HepG2 (cell line): Measurements from ENCODE around the gene UNC93A. TPM values are rescaled to one million over a fixed set of nuclear protein-coding genes. Genes with fewer than 3 reads are reported as not detected.
A peak's percentile ranks its signal among the peaks of the same experiment; 100 is the strongest.

Experiments
- AHR ChIP-seq: IDR thresholded peaks from 2 replicates; pipeline ENCODE4 v1.6.1; 2018; ENCODE audit warnings: missing genetic modification reagents, missing compliant biosample characterization
- ATF5 ChIP-seq: sonication (generic); formaldehyde crosslinking; IDR thresholded peaks from 2 replicates; pipeline ENCODE4 v1.4.0; 2020; ENCODE audit warnings: mild to moderate bottlenecking, low read depth, missing genetic modification reagents
- ATF6 ChIP-seq: sonication (generic); formaldehyde crosslinking; conservative IDR thresholded peaks from 2 replicates; pipeline ENCODE4 v1.4.0; 2020; ENCODE audit warnings: missing genetic modification reagents
- CBX1 ChIP-seq: IDR thresholded peaks from one replicate; pipeline ENCODE4 v1.6.1; 2016; ENCODE audit warnings: antibody characterized with exemption, low read depth
- CBX5 ChIP-seq: sonication (generic); formaldehyde crosslinking; IDR thresholded peaks from 2 replicates; pipeline ENCODE4 v1.4.0; 2020; ENCODE audit warnings: missing genetic modification reagents, borderline replicate concordance
- GZF1 ChIP-seq: sonication (generic); formaldehyde crosslinking; IDR thresholded peaks from 2 replicates; pipeline ENCODE4 v1.5.1; 2020; ENCODE audit warnings: mild to moderate bottlenecking, missing genetic modification reagents
- HCFC1 ChIP-seq: fragments of 150-350 bp; IDR thresholded peaks from 2 replicates; pipeline ENCODE4 v1.6.1; 2014; ENCODE audit warnings: low read depth, low read length
- HOXA9 ChIP-seq: sonication (generic); formaldehyde crosslinking; IDR thresholded peaks from 2 replicates; pipeline ENCODE4 v1.8.1; 2022; ENCODE audit warnings: missing genetic modification reagents, mild to moderate bottlenecking, moderate library complexity, borderline replicate concordance
- KDM5B ChIP-seq: sonication (generic); formaldehyde crosslinking; IDR thresholded peaks from 2 replicates; pipeline ENCODE4 v1.4.0; 2020; ENCODE audit warnings: missing genetic modification reagents, mild to moderate bottlenecking, borderline replicate concordance
- MED1 ChIP-seq: sonication (generic); formaldehyde crosslinking; IDR thresholded peaks from 2 replicates; pipeline ENCODE4 v1.4.0; 2020; ENCODE audit warnings: missing genetic modification reagents
- NCOA1 ChIP-seq: sonication (generic); formaldehyde crosslinking; IDR thresholded peaks from 2 replicates; pipeline ENCODE4 v1.9.0; 2021; ENCODE audit warnings: missing genetic modification reagents
- NCOA5 ChIP-seq: sonication (generic); formaldehyde crosslinking; IDR thresholded peaks from 2 replicates; pipeline ENCODE4 v1.4.0; 2020; ENCODE audit warnings: missing genetic modification reagents
- ONECUT2 ChIP-seq: sonication (generic); formaldehyde crosslinking; IDR thresholded peaks from 2 replicates; pipeline ENCODE4 v1.4.0; 2020; ENCODE audit warnings: missing genetic modification reagents
- PHF5A ChIP-seq: IDR thresholded peaks from one replicate; pipeline ENCODE4 v1.6.1; 2018; ENCODE audit warnings: low read depth, missing genetic modification reagents; ENCODE audit not compliant: unreplicated experiment
- RBFOX2 ChIP-seq: fragments of 200-400 bp; formaldehyde crosslinking; IDR thresholded peaks from 2 replicates; pipeline ENCODE4 v1.6.1; 2017; ENCODE audit warnings: low read depth, mild to moderate bottlenecking, low read length
- TEAD2 ChIP-seq: sonication (generic); formaldehyde crosslinking; IDR thresholded peaks from 2 replicates; pipeline ENCODE4 v1.9.0; 2021; ENCODE audit warnings: missing genetic modification reagents
- THAP9 ChIP-seq: sonication (generic); formaldehyde crosslinking; IDR thresholded peaks from 2 replicates; pipeline ENCODE4; 2020; ENCODE audit warnings: missing genetic modification reagents, mild to moderate bottlenecking, borderline replicate concordance
- ZFAT ChIP-seq: sonication (generic); formaldehyde crosslinking; conservative IDR thresholded peaks from 2 replicates; pipeline ENCODE4 v1.8.1; 2023; ENCODE audit warnings: missing genetic modification reagents, inconsistent platforms
- ZFP62 ChIP-seq: sonication (generic); formaldehyde crosslinking; IDR thresholded peaks from 2 replicates; pipeline ENCODE4 v1.4.0; 2020; ENCODE audit warnings: missing genetic modification reagents
- ZKSCAN5 ChIP-seq: sonication (generic); formaldehyde crosslinking; IDR thresholded peaks from 2 replicates; pipeline ENCODE4 v1.5.1; 2020; ENCODE audit warnings: mild to moderate bottlenecking, missing genetic modification reagents
- ZNF10 ChIP-seq: sonication (generic); formaldehyde crosslinking; IDR thresholded peaks from 2 replicates; pipeline ENCODE4 v1.4.0; 2020; ENCODE audit warnings: mild to moderate bottlenecking, low read depth, missing genetic modification reagents, borderline replicate concordance
- ZNF326 ChIP-seq: sonication (generic); formaldehyde crosslinking; IDR thresholded peaks from 2 replicates; pipeline ENCODE4 v1.4.0; 2020; ENCODE audit warnings: missing genetic modification reagents, borderline replicate concordance
- ZNF34 ChIP-seq: sonication (generic); formaldehyde crosslinking; IDR thresholded peaks from 2 replicates; pipeline ENCODE4 v1.4.0; 2020; ENCODE audit warnings: mild to moderate bottlenecking, missing genetic modification reagents, borderline replicate concordance
- ZNF367 ChIP-seq: sonication (generic); formaldehyde crosslinking; IDR thresholded peaks from 2 replicates; pipeline ENCODE4 v1.4.0; 2020; ENCODE audit warnings: missing genetic modification reagents, borderline replicate concordance
- ZNF558 ChIP-seq: sonication (generic); formaldehyde crosslinking; IDR thresholded peaks from 2 replicates; pipeline ENCODE4 v1.9.0; 2022; ENCODE audit warnings: mild to moderate bottlenecking, missing genetic modification reagents, borderline replicate concordance
- polyA plus RNA-seq, 8 experiments: library from polyadenylated mRNA; depleted of rRNA in 3 of 8; stranded (reverse) in 7 of 8; unstranded in 1 of 8; fragments of >200 nt; fragmentation: Illumina TruSeq in 4 of 8; extraction: Trizol in 4 of 8; gene quantifications; 2 replicates each; pipeline versions ENCODE4 v1.2.1 to v1.2.3, GENCODE V29; 2011 to 2016; ENCODE audit warnings: low read depth in 4 of 8, missing spikeins in 1 of 8, mixed read lengths in 1 of 8; ENCODE audit not compliant: insufficient read depth in 1 of 8
- total RNA-seq, 5 experiments: library from RNA; depleted of rRNA; stranded (reverse); fragments of >200 nt; fragmentation: Illumina TruSeq; extraction: Trizol; gene quantifications; 2 replicates each; pipeline ENCODE4 v1.2.3, GENCODE V29; 2016; ENCODE audit warnings: low read depth in 1 of 5

Gene UNC93A
- total and polyA plus RNA-seq, 2 of the 13 experiments (the other 11 are each of a cell fraction or from before 2014, with no cell fraction given): 11.0 to 42.7 TPM

- TF ChIP-seq KDM5B (peak; percentile 82; the same call in 1 of the 2 replicates), AHR (peak; percentile 91; the same call in 1 of the 2 replicates), ZKSCAN5 (CRISPR knock-in tag) (peak; percentile 81; the same call in 1 of the 2 replicates), GZF1 (no peak; the same call in 1 of the 2 replicates), RBFOX2 (peak; percentile 91), ATF6 (CRISPR knock-in tag) (0 out of 2 replicates have a peak, but pooled peaks have one; percentile 22), ZNF10 (CRISPR knock-in tag) (no peak), ATF5 (CRISPR knock-in tag) (peak; percentile 97; the same call in 1 of the 2 replicates), ZNF367 (no peak), ZFP62 (CRISPR knock-in tag) (no peak), ZNF34 (CRISPR knock-in tag) (no peak; the same call in 1 of the 2 replicates), ZFAT (CRISPR knock-in tag) (no peak), THAP9 (CRISPR knock-in tag) (no peak), NCOA1 (no peak), ONECUT2 (0 out of 2 replicates have a peak, but pooled peaks have one; percentile 40), PHF5A (CRISPR knock-in tag) (no peak), CBX5 (peak; percentile 92; the same call in 1 of the 2 replicates), NCOA5 (CRISPR knock-in tag) (no peak), MED1 (peak; percentile 97), ZNF326 (CRISPR knock-in tag) (no peak), HCFC1 (no peak), TEAD2 (CRISPR knock-in tag) (peak; percentile 66; the same call in 1 of the 2 replicates), HOXA9 (CRISPR knock-in tag) (peak; percentile 66; the same call in 1 of the 2 replicates), CBX1 (peak; percentile 31), ZNF558 (CRISPR knock-in tag) (peak; percentile 79; the same call in 1 of the 2 replicates)
Observed at GRCh38 chr6:167268683-167269280, 22.3 kb upstream of the UNC93A start (continued).
